IPS-18c (cell line): ENCODE data around the gene AGBL1.

Source experiments
- H3K4me3 ChIP-seq: 2 replicates; pipeline ENCODE4 v1.7.0; 2013; ENCODE audit warnings: low read depth, mild to moderate bottlenecking, low read length, moderate library complexity; ENCODE audit not compliant: insufficient read depth
- H3K9me3 ChIP-seq: one replicate; pipeline ENCODE4 v1.6.1; 2013; ENCODE audit warnings: mild to moderate bottlenecking, low read length, moderate library complexity; ENCODE audit not compliant: control insufficient read depth, insufficient read depth

The AGBL1 gene

GRCh38 chr15:86649277-86649676 is 569.6 kb downstream of the AGBL1 start:
- no peak overlapping the region for H3K4me3 ChIP-seq
- H3K9me3 ChIP-seq, result no peaks in the 10 kb centered on the region

DNA sequence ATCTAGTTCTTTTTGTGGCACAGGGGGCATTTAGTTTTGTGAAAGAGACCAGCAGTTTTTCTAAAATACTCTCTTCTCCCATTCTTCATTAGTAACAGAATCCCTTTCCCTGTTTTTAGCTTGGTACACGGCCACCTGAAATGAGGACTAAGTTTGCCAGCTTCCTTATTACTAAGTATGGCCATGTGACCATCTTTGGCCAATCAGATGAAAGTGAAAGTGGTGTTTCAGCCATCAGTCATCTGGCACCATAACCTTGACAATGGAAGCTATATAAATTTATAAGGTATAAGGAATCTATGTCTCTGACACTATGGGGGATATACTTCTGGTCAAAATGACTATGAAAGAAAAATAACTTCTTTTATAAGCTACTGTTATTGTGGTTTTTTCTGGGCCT is 570.4 kb downstream of the AGBL1 start:
- H3K4me3 ChIP-seq, result no peak overlapping the region
- no peaks in the 10 kb centered on the region for H3K9me3 ChIP-seq

DNA sequence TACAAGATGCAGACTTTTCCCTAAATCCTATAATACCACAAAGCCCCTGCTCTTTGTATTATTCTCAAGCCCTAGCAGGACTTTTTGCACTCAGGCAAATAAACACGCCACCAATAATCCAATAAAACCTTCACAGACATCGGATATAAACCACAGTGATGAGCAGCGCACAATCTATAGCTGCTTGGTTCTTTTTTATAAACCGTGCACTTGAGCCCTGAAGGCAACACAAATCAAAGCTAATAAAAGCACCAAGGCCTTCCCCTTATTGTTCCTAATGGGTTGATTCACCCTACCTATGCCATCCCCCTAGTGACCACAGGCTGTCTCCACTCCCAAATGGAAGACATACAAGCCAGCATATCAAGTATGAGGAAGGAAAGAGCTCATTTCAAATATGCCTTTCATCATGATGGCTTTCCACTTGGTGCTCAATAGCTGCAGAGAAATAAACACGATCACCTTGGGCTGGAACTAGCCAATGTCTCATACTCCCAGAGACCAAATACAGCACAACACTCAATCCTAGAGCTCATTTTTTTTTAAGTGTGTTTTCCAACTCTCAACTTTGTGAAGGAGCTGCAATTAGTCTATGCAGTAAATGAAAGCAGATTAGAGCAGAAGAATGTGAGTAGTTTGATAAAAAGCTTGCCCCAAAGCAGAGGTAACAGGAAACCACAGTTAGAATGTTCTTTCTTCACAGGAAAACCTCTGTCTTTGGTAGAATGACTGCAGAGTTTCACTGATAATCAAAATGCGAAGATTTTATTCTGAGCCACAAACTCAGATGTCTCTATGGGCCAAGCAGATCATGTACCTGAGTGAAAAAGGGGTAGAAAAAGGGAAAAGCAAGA is 573.9 kb downstream of the AGBL1 start:
- Histone ChIP-seq H3K9me3 (no peaks in the 10 kb centered on the region), H3K4me3 (no peak overlapping the region)

GRCh38 chr15:86654501-86654900 is 574.8 kb downstream of the AGBL1 start:
- Histone ChIP-seq H3K4me3 (no peak overlapping the region), H3K9me3 (no peaks in the 10 kb centered on the region)

- no peak overlapping the region for H3K4me3 ChIP-seq
- H3K9me3 ChIP-seq, result no peaks in the 10 kb centered on the region
Observed at GRCh38 chr15:86657305-86657704, 577.6 kb downstream of the AGBL1 start.

DNA sequence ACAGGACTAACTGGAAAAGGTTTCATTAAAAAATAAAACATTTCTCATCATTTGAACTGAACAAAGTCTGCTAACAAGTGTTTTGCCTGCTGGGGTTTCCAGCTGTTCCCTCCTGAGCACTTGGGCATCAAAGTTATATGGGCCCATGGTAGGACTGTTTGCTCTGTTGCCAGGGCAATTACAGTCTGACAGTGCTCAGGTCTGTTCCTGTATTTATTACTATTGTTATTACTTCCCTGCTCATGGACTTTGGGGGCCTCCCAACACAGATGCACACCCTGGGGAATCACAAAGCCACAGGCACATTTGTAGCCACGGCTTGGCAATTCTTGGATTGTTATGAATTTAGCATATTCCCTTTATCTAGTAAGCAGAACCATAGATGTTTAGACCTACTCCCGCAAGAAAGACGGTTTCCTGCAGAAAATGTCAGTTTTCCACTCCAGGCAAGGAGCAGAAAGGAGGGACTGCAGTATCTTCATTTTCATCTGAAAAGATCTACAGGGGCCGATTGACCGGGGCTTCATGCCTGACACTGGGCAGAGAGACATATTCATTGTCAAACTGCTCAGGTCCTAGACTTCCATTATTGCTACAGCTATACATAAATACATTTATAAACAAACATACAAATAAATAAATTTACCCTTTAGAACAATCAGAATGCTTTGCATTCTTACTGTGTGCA is 580.2 kb downstream of the AGBL1 start:
- Histone ChIP-seq H3K4me3 (no peak overlapping the region), H3K9me3 (no peaks in the 10 kb centered on the region)

- Histone ChIP-seq H3K4me3 (no peak overlapping the region), H3K9me3 (no peaks in the 10 kb centered on the region)
Observed at GRCh38 chr15:86661580-86661979, 581.9 kb downstream of the AGBL1 start.

- H3K9me3 ChIP-seq, result no peaks in the 10 kb centered on the region
- no peak overlapping the region for H3K4me3 ChIP-seq
Observed at GRCh38 chr15:86663304-86663703, 583.6 kb downstream of the AGBL1 start.

GRCh38 chr15:86663979-86664378 is 584.3 kb downstream of the AGBL1 start:
- no peaks in the 10 kb centered on the region for H3K9me3 ChIP-seq
- no peak overlapping the region for H3K4me3 ChIP-seq

GRCh38 chr15:86664581-86664980 is 584.9 kb downstream of the AGBL1 start:
- H3K9me3 ChIP-seq, result no peaks in the 10 kb centered on the region
- H3K4me3 ChIP-seq, result no peak overlapping the region

- no peak overlapping the region for H3K4me3 ChIP-seq
- H3K9me3 ChIP-seq, result no peaks in the 10 kb centered on the region
Observed at GRCh38 chr15:86676002-86676401, 596.3 kb downstream of the AGBL1 start.

- Histone ChIP-seq H3K4me3 (no peak overlapping the region), H3K9me3 (peaks cover 2% of the 10 kb centered on the region)
Observed at GRCh38 chr15:86677278-86677677, 597.6 kb downstream of the AGBL1 start.

- peaks cover 2% of the 10 kb centered on the region for H3K9me3 ChIP-seq
Observed at GRCh38 chr15:86685263-86685662, 605.6 kb downstream of the AGBL1 start.

GRCh38 chr15:86689006-86689405 is 609.3 kb downstream of the AGBL1 start:
- no peaks in the 10 kb centered on the region for H3K9me3 ChIP-seq
- H3K4me3 ChIP-seq, result no peak overlapping the region

More at GRCh38 chr15:86685263-86685662, 605.6 kb downstream of the AGBL1 start:
- H3K4me3 ChIP-seq, result no peak overlapping the region

GRCh38 chr15:86690566-86690965 is 610.9 kb downstream of the AGBL1 start:
- H3K9me3 ChIP-seq, result no peaks in the 10 kb centered on the region
- no peak overlapping the region for H3K4me3 ChIP-seq

DNA sequence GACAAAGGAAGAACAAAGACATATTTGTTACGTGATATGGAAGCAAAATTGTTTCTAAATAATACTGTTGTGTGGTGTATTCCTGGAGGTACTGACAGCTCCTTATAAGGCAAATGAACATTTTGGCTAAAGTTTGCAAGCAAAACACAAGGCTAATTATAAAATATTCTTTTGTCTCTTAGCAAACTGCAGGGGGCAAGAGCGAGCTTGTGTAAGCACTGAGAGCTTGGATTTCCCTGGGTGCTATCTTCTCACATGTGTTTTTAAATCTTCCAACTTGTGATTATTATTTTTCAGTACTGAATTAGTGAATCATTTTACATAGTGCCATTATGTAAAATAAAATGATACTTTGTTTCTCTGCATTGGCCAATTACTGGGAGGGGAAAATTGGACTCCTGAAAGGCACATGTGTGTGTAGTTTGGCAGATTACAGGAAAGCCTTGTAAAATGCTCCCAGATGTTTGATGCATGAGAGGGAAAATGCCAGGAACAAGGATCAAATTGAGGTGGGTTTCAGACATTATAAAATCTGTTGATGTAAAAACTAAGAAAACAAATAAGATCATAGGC is 611.5 kb downstream of the AGBL1 start:
- Histone ChIP-seq H3K4me3 (no peak overlapping the region), H3K9me3 (no peaks in the 10 kb centered on the region)

- H3K4me3 ChIP-seq, result no peak overlapping the region
- no peaks in the 10 kb centered on the region for H3K9me3 ChIP-seq
Observed at GRCh38 chr15:86700864-86701610, 621.4 kb downstream of the AGBL1 start.
